Muscle of leg (tissue), 11 donors: ENCODE data around the gene HOATZ. TPM values are rescaled to one million over a fixed set of nuclear protein-coding genes. Genes with fewer than 3 reads are reported as not detected.

Experiments
- DNase-seq: peaks from one replicate; pipeline ENCODE4 v3.0.0; 2013
- H3K27ac ChIP-seq: one replicate; pipeline ENCODE4 v1.5.1; 2013; ENCODE audit warnings: mild to moderate bottlenecking, low read length, control low read depth
- H3K27me3 ChIP-seq: one replicate; pipeline ENCODE4 v1.6.1; 2013; ENCODE audit warnings: low read length; ENCODE audit not compliant: control insufficient read depth, insufficient read depth
- H3K36me3 ChIP-seq: one replicate; pipeline ENCODE4 v1.6.1; 2013; ENCODE audit warnings: low read length; ENCODE audit not compliant: control insufficient read depth, insufficient read depth
- H3K4me1 ChIP-seq: one replicate; pipeline ENCODE4 v1.6.1; 2013; ENCODE audit warnings: low read length; ENCODE audit not compliant: control insufficient read depth, insufficient read depth
- H3K4me3 ChIP-seq: one replicate; pipeline ENCODE4 v1.5.1; 2013; ENCODE audit warnings: low read length, control low read depth
- H3K9me3 ChIP-seq: replicated peaks from 2 replicates; pipeline ENCODE4 v1.6.1; 2013; ENCODE audit warnings: low read depth, low read length; ENCODE audit not compliant: control insufficient read depth
- WGBS: methylation state at CpG from one replicate; pipeline ENCODE4 v1.1.5; 2013; ENCODE audit warnings: missing lambda C conversion rate; ENCODE audit not compliant: insufficient coverage; 5-methylcytosine and 5-hydroxymethylcytosine counted together
- polyA plus RNA-seq, 8 donors: library from polyadenylated mRNA; unstranded; fragments of 120-200 nt; gene quantifications; one replicate each; pipeline versions ENCODE4 v1.2.1 to v1.2.3, GENCODE V29; 2013; ENCODE audit warnings: inconsistent platforms in 1 of 8, low replicate concordance in 1 of 8; ENCODE audit not compliant: insufficient read length in 8 of 8, insufficient read depth in 1 of 8
- total RNA-seq: library from RNA; stranded (reverse); fragments of 120-200 nt; gene quantifications from one replicate; pipeline ENCODE4 v1.2.4, GENCODE V29; 2013

HOATZ gene
- total and polyA plus RNA-seq, 9 donors: 0.09 to 0.60 (median 0.12) TPM; not detected in 2

- Histone ChIP-seq H3K4me3 (no peak overlapping the region), H3K4me1 (no peaks in the 10 kb centered on the region), H3K36me3 (no peaks in the 10 kb centered on the region), H3K9me3 (no peaks in the 10 kb centered on the region), H3K27ac (no peak overlapping the region), H3K27me3 (no peaks in the 10 kb centered on the region)
- DNase-seq: no peak
Observed at GRCh38 chr11:111531136-111531535, 16.6 kb downstream of the HOATZ start.

DNA sequence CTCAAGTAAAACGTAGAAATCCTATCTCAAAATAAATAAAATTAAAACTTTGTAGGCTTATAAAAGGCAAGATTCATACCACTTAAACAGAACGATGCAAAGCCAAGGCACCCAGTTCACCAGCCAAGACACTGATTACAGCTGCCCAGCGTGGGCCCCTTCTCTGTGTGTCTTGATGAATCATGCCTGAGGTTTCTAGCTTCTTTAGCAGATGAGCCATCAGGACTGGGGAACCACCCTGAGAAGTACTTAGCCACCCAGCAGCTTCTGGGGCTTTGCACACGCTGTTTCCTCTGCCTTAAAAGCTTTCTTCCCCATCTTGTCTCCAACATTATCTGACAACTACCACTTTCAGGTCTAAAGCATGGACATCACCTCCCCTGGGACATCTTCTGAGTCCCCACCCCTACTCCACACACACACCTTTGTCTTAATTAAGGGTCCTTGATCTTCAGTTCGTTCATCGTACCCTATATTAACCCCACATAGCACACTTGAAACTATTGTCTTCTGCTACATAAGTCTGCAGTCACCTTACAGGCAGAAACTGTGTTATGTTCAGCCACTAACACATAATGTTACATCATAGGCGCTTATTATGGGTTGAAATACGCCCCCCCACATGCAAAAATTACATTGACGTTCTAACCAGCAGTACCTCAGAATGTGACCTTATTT is 17.2 kb downstream of the HOATZ start:
- DNase-seq: no peak
- WGBS: 64% methylated on average over 4 of the region's 9 CpGs
- no peaks in the 10 kb centered on the region for H3K27me3 ChIP-seq
- H3K9me3 ChIP-seq: no peaks in the 10 kb centered on the region
- H3K36me3 ChIP-seq: no peaks in the 10 kb centered on the region
- H3K4me1 ChIP-seq: no peaks in the 10 kb centered on the region
- H3K4me3 ChIP-seq: no peak overlapping the region
- H3K27ac ChIP-seq: no peak overlapping the region

DNA sequence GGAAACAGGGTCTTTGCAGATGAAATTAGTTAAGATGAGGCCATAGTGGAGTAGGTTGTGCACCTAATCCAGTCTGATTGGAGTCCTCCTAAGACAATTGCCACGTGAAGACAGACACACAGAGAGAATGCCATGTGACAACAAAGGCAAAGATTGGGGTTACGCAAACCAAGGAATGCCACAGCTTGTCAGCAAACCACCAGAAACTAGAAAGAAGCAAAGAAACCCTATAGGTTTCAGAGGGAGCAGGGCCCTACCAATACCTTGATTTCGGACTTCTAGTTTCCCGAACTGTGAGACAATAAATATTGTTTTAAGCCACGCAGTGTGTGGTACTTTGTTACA is 17.8 kb downstream of the HOATZ start:
- Histone ChIP-seq H3K27ac (no peak overlapping the region), H3K4me1 (no peaks in the 10 kb centered on the region), H3K4me3 (no peak overlapping the region), H3K27me3 (no peaks in the 10 kb centered on the region), H3K9me3 (no peaks in the 10 kb centered on the region), H3K36me3 (no peaks in the 10 kb centered on the region)
- no peak for DNase-seq
- WGBS: 38% methylated on average over 3 of the region's 5 CpGs

- H3K36me3 ChIP-seq: no peaks in the 10 kb centered on the region
- WGBS: 90% methylated on average over 2 of the region's 6 CpGs
- H3K27ac ChIP-seq: no peak overlapping the region
- H3K4me1 ChIP-seq: peaks cover 5% of the 10 kb centered on the region
- H3K27me3 ChIP-seq: peaks cover 13% of the 10 kb centered on the region
- no peak for DNase-seq
- no peak overlapping the region for H3K4me3 ChIP-seq
- no peaks in the 10 kb centered on the region for H3K9me3 ChIP-seq
Observed at GRCh38 chr11:111535281-111535680, 20.7 kb downstream of the HOATZ start.

DNA sequence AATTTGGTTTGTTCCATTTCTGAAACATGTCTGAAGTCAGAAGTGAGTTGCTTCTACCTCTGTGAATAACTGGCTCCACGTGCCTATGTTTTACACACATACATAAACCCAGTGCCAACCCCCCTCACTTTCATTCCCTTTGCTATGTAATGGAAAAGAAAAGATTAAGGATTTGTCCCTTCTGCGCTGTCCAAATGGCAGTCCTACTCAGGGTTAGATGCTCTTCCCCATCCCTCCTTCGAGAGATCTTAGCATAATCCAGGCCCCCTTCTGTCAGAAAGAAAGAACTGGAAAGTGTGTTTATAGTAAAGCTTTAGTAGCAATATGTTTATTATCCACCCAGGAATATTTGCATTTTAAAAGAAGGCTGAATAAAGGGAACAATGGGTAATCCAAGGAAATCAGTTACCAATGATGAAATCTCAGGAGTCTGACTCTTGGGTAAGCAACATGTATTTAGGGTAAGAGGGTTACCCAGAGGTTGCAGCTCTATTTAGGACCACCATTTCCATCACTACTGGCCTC is 22.8 kb downstream of the HOATZ start:
- no CpG with 5 or more reads among the region's 3 CpGs for WGBS
- H3K27ac ChIP-seq: no peak overlapping the region
- H3K4me1 ChIP-seq: peaks cover 21% of the 10 kb centered on the region
- H3K4me3 ChIP-seq: no peak overlapping the region
- no peak for DNase-seq
- no peaks in the 10 kb centered on the region for H3K9me3 ChIP-seq
- H3K27me3 ChIP-seq: peaks cover 28% of the 10 kb centered on the region
- no peaks in the 10 kb centered on the region for H3K36me3 ChIP-seq

- Histone ChIP-seq H3K27ac (no peak overlapping the region), H3K4me1 (peaks cover 21% of the 10 kb centered on the region), H3K9me3 (no peaks in the 10 kb centered on the region), H3K27me3 (peaks cover 28% of the 10 kb centered on the region), H3K4me3 (no peak overlapping the region), H3K36me3 (no peaks in the 10 kb centered on the region)
- WGBS: no CpG with 5 or more reads among the region's 1 CpG
- no peak for DNase-seq
Observed at GRCh38 chr11:111538407-111539114, 24.0 kb downstream of the HOATZ start.

- 55% methylated on average over 4 of the region's 9 CpGs for WGBS
- H3K4me3 ChIP-seq: peak overlapping the region; percentile 60
Observed at GRCh38 chr11:111539426-111540113, 25.0 kb downstream of the HOATZ start.

DNA sequence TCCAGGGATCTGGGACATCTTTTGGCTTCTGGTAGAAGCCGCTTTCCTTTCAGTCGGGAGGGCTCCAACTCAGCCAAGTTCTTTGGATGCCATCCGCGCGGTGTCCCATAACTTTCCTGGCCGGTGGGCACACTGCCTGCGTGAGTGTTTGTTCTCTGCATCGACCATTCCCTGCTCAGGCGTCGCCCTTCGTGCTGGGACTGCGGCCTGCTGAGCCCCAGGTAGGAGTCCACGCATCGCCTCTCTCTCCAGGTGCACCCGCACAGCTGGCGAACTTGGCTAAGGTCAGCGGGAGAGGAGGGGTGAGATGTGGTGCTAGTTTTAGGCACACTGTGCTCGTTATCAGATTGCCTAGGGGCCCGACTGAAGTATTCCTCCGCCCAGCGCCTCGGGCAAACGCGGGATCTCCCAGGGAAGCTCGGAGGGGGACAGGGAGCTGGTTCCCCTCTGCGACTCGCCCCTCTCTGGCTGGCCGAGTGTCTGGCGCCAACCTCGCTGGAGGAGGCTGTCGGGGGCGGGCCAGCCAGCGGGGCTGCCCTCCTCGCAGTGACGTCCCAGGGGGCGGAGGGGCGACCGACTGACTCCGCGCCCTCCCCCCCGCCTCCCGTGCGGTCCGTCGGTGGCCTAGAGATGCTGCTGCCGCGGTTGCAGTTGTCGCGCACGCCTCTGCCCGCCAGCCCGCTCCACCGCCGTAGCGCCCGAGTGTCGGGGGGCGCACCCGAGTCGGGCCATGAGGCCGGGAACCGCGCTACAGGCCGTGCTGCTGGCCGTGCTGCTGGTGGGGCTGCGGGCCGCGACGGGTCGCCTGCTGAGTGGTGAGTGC is 25.7 kb downstream of the HOATZ start, which contains the start of gene LAYN:
TSS of gene LAYN (plus strand) at position 607 of the 823 bp plus-strand sequence. CDS start at position 731, 124 bp downstream.
- Histone ChIP-seq H3K36me3 (peaks cover 5% of the 10 kb centered on the region), H3K4me1 (peaks cover 21% of the 10 kb centered on the region), H3K27me3 (peaks cover 28% of the 10 kb centered on the region), H3K9me3 (no peaks in the 10 kb centered on the region), H3K27ac (peak within 1 kb of the TSS; percentile 74), H3K4me3 (peak within 1 kb of the TSS; percentile 60)
- DNase-seq: peak; percentile 67
- WGBS: 4% methylated on average over 69 of the region's 70 CpGs

More at GRCh38 chr11:111539426-111540113, 25.0 kb downstream of the HOATZ start:
- no peak for DNase-seq
- H3K9me3 ChIP-seq: no peaks in the 10 kb centered on the region
- no peak overlapping the region for H3K27ac ChIP-seq
- peaks cover 28% of the 10 kb centered on the region for H3K27me3 ChIP-seq
- peaks cover 21% of the 10 kb centered on the region for H3K4me1 ChIP-seq
- H3K36me3 ChIP-seq: peaks cover 5% of the 10 kb centered on the region

DNA sequence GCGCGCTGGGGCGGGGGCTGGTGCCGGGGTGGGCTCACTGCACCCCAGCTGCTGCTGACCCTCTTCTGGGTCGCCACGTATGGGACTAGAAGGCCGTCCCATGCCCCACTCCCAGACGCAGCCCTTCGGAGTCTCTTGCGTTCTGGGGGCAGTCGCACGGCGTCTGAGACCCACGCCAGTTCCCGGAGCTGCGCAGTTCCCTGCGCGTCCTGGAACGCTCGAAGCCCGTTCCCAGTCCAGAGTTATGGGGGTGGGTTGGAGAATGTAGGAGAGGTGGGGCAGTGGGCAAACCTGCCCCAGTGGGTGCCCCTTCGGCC is 26.3 kb downstream of the HOATZ start:
- peak; percentile 40 for DNase-seq
- Histone ChIP-seq H3K9me3 (no peaks in the 10 kb centered on the region), H3K4me1 (peaks cover 21% of the 10 kb centered on the region), H3K36me3 (peaks cover 5% of the 10 kb centered on the region), H3K27ac (peak overlapping the region; percentile 74), H3K27me3 (peaks cover 28% of the 10 kb centered on the region), H3K4me3 (peak overlapping the region; percentile 60)
- 1% methylated on average over 20 of the region's 22 CpGs for WGBS
